ENCODE data around the gene SPG11.
"Not testable (repeated sequence)": the region's sequence is repeated elsewhere in the genome, so short reads cannot be mapped to it uniquely, and the experiment has no call there.

Gene SPG11

GRCh38 chr15:44694416-44694815 lies 31.0 kb upstream of the SPG11 start:
- no peak overlapping the region for H3K4me3 ChIP-seq (ENCODE audit: low read depth, low read length)
- TF ChIP-seq, protein P1, sequence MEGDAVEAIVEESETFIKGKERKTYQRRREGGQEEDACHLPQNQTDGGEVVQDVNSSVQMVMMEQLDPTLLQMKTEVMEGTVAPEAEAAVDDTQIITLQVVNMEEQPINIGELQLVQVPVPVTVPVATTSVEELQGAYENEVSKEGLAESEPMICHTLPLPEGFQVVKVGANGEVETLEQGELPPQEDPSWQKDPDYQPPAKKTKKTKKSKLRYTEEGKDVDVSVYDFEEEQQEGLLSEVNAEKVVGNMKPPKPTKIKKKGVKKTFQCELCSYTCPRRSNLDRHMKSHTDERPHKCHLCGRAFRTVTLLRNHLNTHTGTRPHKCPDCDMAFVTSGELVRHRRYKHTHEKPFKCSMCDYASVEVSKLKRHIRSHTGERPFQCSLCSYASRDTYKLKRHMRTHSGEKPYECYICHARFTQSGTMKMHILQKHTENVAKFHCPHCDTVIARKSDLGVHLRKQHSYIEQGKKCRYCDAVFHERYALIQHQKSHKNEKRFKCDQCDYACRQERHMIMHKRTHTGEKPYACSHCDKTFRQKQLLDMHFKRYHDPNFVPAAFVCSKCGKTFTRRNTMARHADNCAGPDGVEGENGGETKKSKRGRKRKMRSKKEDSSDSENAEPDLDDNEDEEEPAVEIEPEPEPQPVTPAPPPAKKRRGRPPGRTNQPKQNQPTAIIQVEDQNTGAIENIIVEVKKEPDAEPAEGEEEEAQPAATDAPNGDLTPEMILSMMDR (IDR thresholded peaks at IDR 0.05; ENCODE audit: insufficient read depth, low read depth, low read length, missing control alignments) = no peak
- DNase-seq (ENCODE audit: low read depth) = no peak

DNA sequence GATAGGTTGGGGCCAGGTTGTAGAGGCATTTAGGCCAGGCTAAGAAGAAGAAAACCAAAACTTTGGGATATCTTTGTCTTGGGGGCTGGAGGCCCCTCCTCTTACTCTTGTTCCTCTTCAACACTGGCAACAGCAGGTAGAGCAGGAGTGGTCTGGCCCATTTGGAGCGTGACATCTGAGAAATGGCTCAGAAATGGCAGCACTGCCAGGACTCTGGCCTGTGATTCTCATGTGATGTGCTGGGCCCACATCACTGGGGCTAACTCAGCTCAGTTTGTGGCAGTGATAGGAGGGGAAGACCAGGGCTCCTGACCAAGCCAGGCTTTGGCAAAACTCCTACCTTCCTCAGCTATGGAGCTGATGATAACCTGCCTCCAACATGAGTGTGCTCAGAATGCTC lies 29.2 kb upstream of the SPG11 start:
- DNase-seq (ENCODE audit: low read depth) = no peak
- TF ChIP-seq, protein P1 (IDR thresholded peaks at IDR 0.05; ENCODE audit: insufficient read depth, low read depth, low read length, missing control alignments) = no peak
- H3K4me3 ChIP-seq (ENCODE audit: low read depth, low read length) = no peak overlapping the region

DNA sequence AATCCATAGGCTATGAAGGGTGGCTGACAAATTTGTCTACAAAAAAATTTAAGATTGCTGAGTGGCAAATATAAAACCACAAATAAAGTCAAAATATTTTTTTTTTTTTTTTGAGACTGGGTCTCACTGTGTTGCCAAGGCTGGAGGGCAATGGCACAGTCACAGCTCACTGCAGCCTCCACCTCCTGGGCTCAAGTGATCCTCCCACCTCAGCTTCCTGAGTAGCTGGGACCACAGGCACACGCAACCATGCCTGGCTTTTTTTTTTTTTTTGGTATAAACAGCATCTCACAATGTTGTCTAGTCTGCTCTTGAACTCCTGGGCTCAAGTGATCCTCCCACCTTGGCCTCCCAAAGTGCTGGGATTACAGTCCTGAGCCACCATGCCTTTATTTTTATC lies 26.8 kb upstream of the SPG11 start:
- not testable (repeated sequence) for H3K4me3 ChIP-seq (ENCODE audit: low read depth, low read length); DNase-seq (ENCODE audit: low read depth)

GRCh38 chr15:44689318-44689717 lies 25.9 kb upstream of the SPG11 start:
- not testable (repeated sequence) for DNase-seq (ENCODE audit: low read depth); H3K4me3 ChIP-seq (ENCODE audit: low read depth, low read length)

- DNase-seq (ENCODE audit: low read depth) = peak; percentile 89
- peak overlapping the region; percentile 20; the same call in 1 of the 2 replicates for H3K4me3 ChIP-seq (ENCODE audit: low read depth, low read length)
Measured at GRCh38 chr15:44682809-44683682, 19.6 kb upstream of the SPG11 start.

DNA sequence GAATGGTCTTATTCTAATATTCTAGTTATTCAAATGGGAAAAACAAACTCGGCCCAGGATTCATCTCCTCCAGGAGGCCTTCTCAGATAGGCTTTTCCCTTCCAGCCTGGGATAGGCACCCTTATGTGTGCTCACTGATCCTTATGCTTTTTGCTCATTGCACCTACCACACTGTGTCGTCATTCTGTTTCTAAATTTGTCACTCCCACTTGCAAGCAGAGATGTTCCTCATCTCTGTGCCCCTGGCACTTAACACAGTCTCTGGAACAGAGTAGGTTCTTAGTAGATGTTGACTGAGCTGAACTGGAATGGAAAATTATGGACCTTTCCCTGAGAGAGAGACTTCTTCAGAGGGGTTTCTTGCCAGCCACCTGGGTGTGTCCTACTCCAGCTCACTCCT lies 18.7 kb upstream of the SPG11 start:
- TF ChIP-seq, protein P1 (IDR thresholded peaks at IDR 0.05; ENCODE audit: insufficient read depth, low read depth, low read length, missing control alignments) = no peak
- H3K4me3 ChIP-seq (ENCODE audit: low read depth, low read length) = no peak overlapping the region
- DNase-seq (ENCODE audit: low read depth) = no peak

- H3K4me3 ChIP-seq (ENCODE audit: low read depth, low read length) = no peak overlapping the region
- no peak for DNase-seq (ENCODE audit: low read depth)
- TF ChIP-seq, protein P1 (IDR thresholded peaks at IDR 0.05; ENCODE audit: insufficient read depth, low read depth, low read length, missing control alignments) = no peak
Measured at GRCh38 chr15:44676676-44677075, 13.2 kb upstream of the SPG11 start.

- no peak for DNase-seq (ENCODE audit: low read depth)
- TF ChIP-seq, protein P1 (IDR thresholded peaks at IDR 0.05; ENCODE audit: insufficient read depth, low read depth, low read length, missing control alignments) = no peak
- H3K4me3 ChIP-seq (ENCODE audit: low read depth, low read length) = no peak overlapping the region
Measured at GRCh38 chr15:44675911-44676310, 12.4 kb upstream of the SPG11 start.

Data from GM12865 (cell line).